Smooth muscle cell (in vitro differentiated cells): ENCODE measurements around the gene GRXCR2. TPM values are rescaled to one million over a fixed set of nuclear protein-coding genes. Genes with fewer than 3 reads are reported as not detected.

ENCODE experiments used
- DNase-seq: peaks from one replicate; lab custom pipeline; 2025; ENCODE audit not compliant: unreplicated experiment; lab: John Stamatoyannopoulos, UW
- H2AFZ ChIP-seq: fragments of 200-600 bp; sonication (generic); 2 replicates; pipeline ENCODE4 v1.6.0; 2016; ENCODE audit warnings: antibody characterized with exemption, low read depth, mild to moderate bottlenecking
- H3F3A ChIP-seq: fragments of 200-600 bp; sonication (generic); 2 replicates; pipeline ENCODE4 v1.6.0; 2017; ENCODE audit warnings: antibody characterized with exemption, low read depth
- H3K27ac ChIP-seq: fragments of 200-600 bp; sonication (generic); 2 replicates; pipeline ENCODE4 v1.5.1; 2016; ENCODE audit warnings: low read depth, mild to moderate bottlenecking
- H3K27me3 ChIP-seq: fragments of 200-600 bp; sonication (generic); 2 replicates; pipeline ENCODE4 v1.6.1; 2016; ENCODE audit warnings: low read depth, mild to moderate bottlenecking
- H3K36me3 ChIP-seq: fragments of 200-600 bp; sonication (generic); 2 replicates; pipeline ENCODE4 v1.5.1; 2016; ENCODE audit warnings: low read depth
- H3K4me1 ChIP-seq: fragments of 200-600 bp; sonication (generic); 2 replicates; pipeline ENCODE4 v1.5.1; 2016; ENCODE audit warnings: low read depth
- H3K4me2 ChIP-seq: fragments of 200-600 bp; sonication (generic); 2 replicates; pipeline ENCODE4 v1.6.0; 2016; ENCODE audit warnings: mild to moderate bottlenecking
- H3K4me3 ChIP-seq: fragments of 200-600 bp; sonication (generic); 2 replicates; pipeline ENCODE4 v1.5.1; 2016; ENCODE audit warnings: mild to moderate bottlenecking
- H3K79me2 ChIP-seq: fragments of 200-600 bp; sonication (generic); 2 replicates; pipeline ENCODE4 v1.6.0; 2016; ENCODE audit warnings: low read depth, mild to moderate bottlenecking
- H3K9ac ChIP-seq: fragments of 200-600 bp; sonication (generic); 2 replicates; pipeline ENCODE4 v1.6.0; 2016; ENCODE audit warnings: low read depth
- H3K9me3 ChIP-seq: fragments of 200-600 bp; sonication (generic); replicated peaks from 2 replicates; pipeline ENCODE4 v1.5.1; 2016; ENCODE audit warnings: low read depth
- H4K20me1 ChIP-seq: fragments of 200-600 bp; sonication (generic); 2 replicates; pipeline ENCODE4 v1.6.0; 2016; ENCODE audit warnings: low read depth
- WGBS: methylation state at CpG from one replicate; pipeline ENCODE4 v1.1.7; 2016; ENCODE audit warnings: low lambda C conversion rate; 5-methylcytosine and 5-hydroxymethylcytosine counted together
- polyA plus RNA-seq: library from polyadenylated mRNA; unstranded; fragments of >200 nt; fragmentation: Nextera tagmentation; extraction: Ambion mirVana; gene quantifications from 2 replicates; pipeline ENCODE4 v1.2.1, GENCODE V29; 2016
- total RNA-seq: library from RNA; depleted of rRNA; stranded (reverse); fragments of >200 nt; gene quantifications from 2 replicates; pipeline ENCODE4 v1.2.3, GENCODE V29; 2014
- TF ChIP-seq, protein P1 (sequence below): fragments of 200-600 bp; sonication (generic); IDR thresholded peaks from 2 replicates; pipeline ENCODE4 v1.5.1; 2017; ENCODE audit warnings: borderline replicate concordance, mild to moderate bottlenecking, antibody characterized with exemption; ENCODE audit not compliant: insufficient read depth, poor library complexity, severe bottlenecking

GRXCR2 gene
- total and polyA plus RNA-seq, 2 experiments from 2014 or later: not detected

DNA sequence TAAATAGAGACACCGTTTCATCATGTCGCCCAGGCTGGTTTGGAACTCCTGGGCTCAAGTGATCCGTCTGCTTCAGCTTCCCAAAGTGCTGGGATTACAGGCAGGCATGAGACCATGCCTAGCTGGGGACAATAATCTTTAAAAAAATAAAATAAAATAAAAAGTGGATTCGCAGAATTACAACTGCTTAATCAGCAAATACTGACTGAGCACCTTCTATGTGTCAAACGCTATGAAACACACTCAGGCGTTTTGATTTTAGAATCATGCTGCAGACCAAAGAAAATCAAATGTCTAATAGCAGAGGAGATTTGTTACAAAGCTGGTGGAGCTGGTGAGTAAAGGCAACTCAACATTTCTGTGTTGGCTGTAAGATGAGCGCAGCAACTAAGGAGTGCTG is 40.9 kb upstream of the GRXCR2 start:
- 96% methylated on average over 7 of the region's 7 CpGs for WGBS

DNA sequence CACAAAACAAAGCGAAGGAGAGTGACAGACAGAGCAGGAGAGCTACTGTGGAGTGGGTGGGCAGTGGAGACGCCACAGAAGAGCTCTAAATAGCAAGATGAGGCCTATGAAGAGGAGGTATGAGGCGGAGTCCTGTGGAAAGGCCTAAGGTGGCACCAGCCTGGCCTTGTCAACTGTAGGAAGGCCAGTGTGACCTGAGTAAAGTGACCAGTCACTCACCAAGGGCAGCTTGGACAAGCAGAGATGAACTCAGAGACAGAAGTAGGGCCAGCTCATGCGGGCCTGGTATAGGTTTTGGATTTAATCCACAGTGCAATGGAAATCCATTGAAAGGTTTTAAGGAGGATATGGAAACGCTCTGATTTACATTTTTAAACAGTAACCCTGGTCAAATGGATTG is 39.8 kb upstream of the GRXCR2 start:
- Histone ChIP-seq H3K4me2 (no peak overlapping the region), H4K20me1 (no peaks in the 10 kb centered on the region), H3K27ac (no peak overlapping the region), H3K36me3 (no peaks in the 10 kb centered on the region), H3K79me2 (no peaks in the 10 kb centered on the region), H3K9ac (no peak overlapping the region), H3F3A (no peaks in the 10 kb centered on the region), H3K9me3 (no peaks in the 10 kb centered on the region), H3K27me3 (peaks cover 16% of the 10 kb centered on the region), H3K4me3 (no peak overlapping the region), H3K4me1 (peaks cover 6% of the 10 kb centered on the region), H2AFZ (no peak overlapping the region)
- no peak for DNase-seq
- 96% methylated on average over 5 of the region's 5 CpGs for WGBS
- TF ChIP-seq, protein P1, sequence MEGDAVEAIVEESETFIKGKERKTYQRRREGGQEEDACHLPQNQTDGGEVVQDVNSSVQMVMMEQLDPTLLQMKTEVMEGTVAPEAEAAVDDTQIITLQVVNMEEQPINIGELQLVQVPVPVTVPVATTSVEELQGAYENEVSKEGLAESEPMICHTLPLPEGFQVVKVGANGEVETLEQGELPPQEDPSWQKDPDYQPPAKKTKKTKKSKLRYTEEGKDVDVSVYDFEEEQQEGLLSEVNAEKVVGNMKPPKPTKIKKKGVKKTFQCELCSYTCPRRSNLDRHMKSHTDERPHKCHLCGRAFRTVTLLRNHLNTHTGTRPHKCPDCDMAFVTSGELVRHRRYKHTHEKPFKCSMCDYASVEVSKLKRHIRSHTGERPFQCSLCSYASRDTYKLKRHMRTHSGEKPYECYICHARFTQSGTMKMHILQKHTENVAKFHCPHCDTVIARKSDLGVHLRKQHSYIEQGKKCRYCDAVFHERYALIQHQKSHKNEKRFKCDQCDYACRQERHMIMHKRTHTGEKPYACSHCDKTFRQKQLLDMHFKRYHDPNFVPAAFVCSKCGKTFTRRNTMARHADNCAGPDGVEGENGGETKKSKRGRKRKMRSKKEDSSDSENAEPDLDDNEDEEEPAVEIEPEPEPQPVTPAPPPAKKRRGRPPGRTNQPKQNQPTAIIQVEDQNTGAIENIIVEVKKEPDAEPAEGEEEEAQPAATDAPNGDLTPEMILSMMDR: no peak

More for the DNA sequence above, 40.9 kb upstream of the GRXCR2 start:
- peaks cover 11% of the 10 kb centered on the region for H3K27me3 ChIP-seq
- no peak overlapping the region for H3K4me3 ChIP-seq
- peaks cover 6% of the 10 kb centered on the region for H3K4me1 ChIP-seq
- H3K27ac ChIP-seq: no peak overlapping the region
- H3K79me2 ChIP-seq: no peaks in the 10 kb centered on the region
- H3F3A ChIP-seq: no peaks in the 10 kb centered on the region
- no peak for DNase-seq
- no peak overlapping the region for H3K9ac ChIP-seq
- no peak overlapping the region for H2AFZ ChIP-seq
- H3K4me2 ChIP-seq: no peak overlapping the region
- no peaks in the 10 kb centered on the region for H3K9me3 ChIP-seq
- H3K36me3 ChIP-seq: no peaks in the 10 kb centered on the region
- TF ChIP-seq, protein P1: no peak
- H4K20me1 ChIP-seq: no peaks in the 10 kb centered on the region

DNA sequence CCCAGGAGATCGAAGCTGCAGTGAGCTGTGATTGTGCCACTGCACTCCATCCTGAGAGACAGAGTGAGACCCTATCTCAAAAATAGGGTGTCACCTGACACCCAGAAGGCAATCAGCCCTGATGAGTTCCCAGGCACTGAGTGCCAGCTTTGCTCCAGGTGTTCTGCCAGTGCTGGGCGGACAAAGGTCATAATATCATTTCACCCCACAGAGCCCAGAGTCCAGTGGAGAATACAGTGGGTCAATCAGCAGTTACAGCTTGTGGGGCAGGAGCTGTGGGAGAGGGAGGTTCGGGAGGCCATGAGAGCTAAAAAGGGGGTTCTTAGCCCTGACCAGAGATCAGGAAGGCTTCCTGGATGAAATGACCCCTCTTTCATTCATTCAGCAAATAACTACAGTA is 39.2 kb upstream of the GRXCR2 start:
- 92% methylated on average over 3 of the region's 3 CpGs for WGBS
- Histone ChIP-seq H2AFZ (no peak overlapping the region), H3K9me3 (no peaks in the 10 kb centered on the region), H4K20me1 (no peaks in the 10 kb centered on the region), H3K9ac (no peak overlapping the region), H3F3A (no peaks in the 10 kb centered on the region), H3K27ac (no peak overlapping the region), H3K79me2 (no peaks in the 10 kb centered on the region), H3K36me3 (no peaks in the 10 kb centered on the region), H3K4me3 (no peak overlapping the region), H3K27me3 (peaks cover 16% of the 10 kb centered on the region), H3K4me1 (peaks cover 6% of the 10 kb centered on the region), H3K4me2 (no peak overlapping the region)
- DNase-seq: no peak
- TF ChIP-seq, protein P1: no peak

DNA sequence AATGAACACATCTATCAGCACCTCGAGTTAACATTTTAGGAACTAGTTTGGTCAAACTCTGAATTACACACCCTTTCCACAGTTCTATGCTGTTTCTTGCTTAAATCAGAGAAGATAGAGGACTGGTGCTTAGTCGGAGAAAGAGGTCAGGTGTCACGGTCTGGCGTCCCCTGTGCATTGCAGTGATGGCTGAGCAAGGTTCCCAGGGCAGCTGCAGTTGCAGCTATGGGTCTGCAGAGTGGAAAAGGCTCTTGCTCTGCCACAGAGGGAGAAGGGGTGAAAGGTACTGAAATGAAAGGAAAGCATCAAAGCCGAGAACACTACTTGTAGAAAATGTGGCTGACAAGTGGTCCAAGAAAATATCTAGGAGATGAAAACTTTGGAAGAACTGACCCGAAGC is 38.4 kb upstream of the GRXCR2 start:
- no peaks in the 10 kb centered on the region for H3K79me2 ChIP-seq
- H3K4me2 ChIP-seq: no peak overlapping the region
- H3K27me3 ChIP-seq: peaks cover 16% of the 10 kb centered on the region
- no peaks in the 10 kb centered on the region for H4K20me1 ChIP-seq
- H3K4me1 ChIP-seq: no peaks in the 10 kb centered on the region
- no peaks in the 10 kb centered on the region for H3F3A ChIP-seq
- H3K27ac ChIP-seq: no peak overlapping the region
- TF ChIP-seq, protein P1: no peak
- no peaks in the 10 kb centered on the region for H3K36me3 ChIP-seq
- no peak overlapping the region for H3K4me3 ChIP-seq
- no peaks in the 10 kb centered on the region for H3K9me3 ChIP-seq
- DNase-seq: no peak
- no peak overlapping the region for H3K9ac ChIP-seq
- no peak overlapping the region for H2AFZ ChIP-seq
- WGBS: 79% methylated on average over 6 of the region's 6 CpGs
